ENCODE data around the gene STYXL2.

Gene STYXL2

GRCh38 chr1:167093846-167094516 lies at the start of gene STYXL2:
STYXL2 (plus strand) TSS chr1:167094075; CDS start chr1:167094850, 775 bp downstream.
- Histone ChIP-seq H3K4me3 (ENCODE audit: low read length) (no peak within 1 kb of the TSS), H3K36me3 (ENCODE audit: control insufficient read depth, insufficient read depth, low read length) (no peaks in the 10 kb centered on the region), H3K27ac (ENCODE audit: low read depth, low read length) (no peak within 1 kb of the TSS), H3K9ac (ENCODE audit: low read length) (no peak within 1 kb of the TSS), H3K4me1 (ENCODE audit: control insufficient read depth, insufficient read depth, low read length) (no peaks in the 10 kb centered on the region), H3K27me3 (ENCODE audit: control insufficient read depth, insufficient read depth, low read length) (no peaks in the 10 kb centered on the region)

- H3K27ac ChIP-seq (ENCODE audit: low read depth, low read length) = no peak overlapping the region
- H3K9ac ChIP-seq (ENCODE audit: low read length) = no peak overlapping the region
- no peak overlapping the region for H3K4me3 ChIP-seq (ENCODE audit: low read length)
- no peaks in the 10 kb centered on the region for H3K27me3 ChIP-seq (ENCODE audit: control insufficient read depth, insufficient read depth, low read length)
- H3K36me3 ChIP-seq (ENCODE audit: control insufficient read depth, insufficient read depth, low read length) = no peaks in the 10 kb centered on the region
- H3K4me1 ChIP-seq (ENCODE audit: control insufficient read depth, insufficient read depth, low read length) = no peaks in the 10 kb centered on the region
These were observed 42.0 kb upstream of the STYXL2 start for GRCh38 chr1:167051907-167052306.

DNA sequence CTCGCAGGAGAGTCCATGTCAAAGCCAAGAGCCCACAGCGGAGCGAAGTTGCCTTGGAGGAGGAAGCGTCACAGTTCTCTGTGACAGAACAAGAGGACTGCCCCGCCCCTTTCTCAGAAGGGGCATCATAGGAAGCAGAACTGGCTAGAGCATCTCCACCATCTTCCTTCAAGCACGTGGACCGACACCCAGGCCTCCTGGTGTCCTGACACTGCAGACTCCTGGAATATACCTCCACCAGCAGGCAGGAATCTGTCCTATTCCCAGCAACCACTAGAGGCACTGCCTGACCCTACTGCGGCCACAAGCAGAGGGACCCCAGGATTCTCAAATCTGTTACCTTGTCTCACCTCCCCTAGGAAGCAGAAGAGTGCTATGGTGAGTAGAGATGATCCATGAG lies 41.5 kb upstream of the STYXL2 start:
- no peak overlapping the region for H3K9ac ChIP-seq (ENCODE audit: low read length)

GRCh38 chr1:167054531-167054930 lies 39.3 kb upstream of the STYXL2 start:
- Histone ChIP-seq H3K27me3 (ENCODE audit: control insufficient read depth, insufficient read depth, low read length) (no peaks in the 10 kb centered on the region), H3K4me3 (ENCODE audit: low read length) (no peak overlapping the region), H3K4me1 (ENCODE audit: control insufficient read depth, insufficient read depth, low read length) (peaks cover 5% of the 10 kb centered on the region), H3K27ac (ENCODE audit: low read depth, low read length) (no peak overlapping the region), H3K9ac (ENCODE audit: low read length) (no peak overlapping the region), H3K36me3 (ENCODE audit: control insufficient read depth, insufficient read depth, low read length) (no peaks in the 10 kb centered on the region)

More for the DNA sequence above, 41.5 kb upstream of the STYXL2 start:
- H3K27ac ChIP-seq (ENCODE audit: low read depth, low read length) = no peak overlapping the region
- H3K27me3 ChIP-seq (ENCODE audit: control insufficient read depth, insufficient read depth, low read length) = no peaks in the 10 kb centered on the region
- no peaks in the 10 kb centered on the region for H3K36me3 ChIP-seq (ENCODE audit: control insufficient read depth, insufficient read depth, low read length)
- H3K4me1 ChIP-seq (ENCODE audit: control insufficient read depth, insufficient read depth, low read length) = no peaks in the 10 kb centered on the region
- H3K4me3 ChIP-seq (ENCODE audit: low read length) = no peak overlapping the region

DNA sequence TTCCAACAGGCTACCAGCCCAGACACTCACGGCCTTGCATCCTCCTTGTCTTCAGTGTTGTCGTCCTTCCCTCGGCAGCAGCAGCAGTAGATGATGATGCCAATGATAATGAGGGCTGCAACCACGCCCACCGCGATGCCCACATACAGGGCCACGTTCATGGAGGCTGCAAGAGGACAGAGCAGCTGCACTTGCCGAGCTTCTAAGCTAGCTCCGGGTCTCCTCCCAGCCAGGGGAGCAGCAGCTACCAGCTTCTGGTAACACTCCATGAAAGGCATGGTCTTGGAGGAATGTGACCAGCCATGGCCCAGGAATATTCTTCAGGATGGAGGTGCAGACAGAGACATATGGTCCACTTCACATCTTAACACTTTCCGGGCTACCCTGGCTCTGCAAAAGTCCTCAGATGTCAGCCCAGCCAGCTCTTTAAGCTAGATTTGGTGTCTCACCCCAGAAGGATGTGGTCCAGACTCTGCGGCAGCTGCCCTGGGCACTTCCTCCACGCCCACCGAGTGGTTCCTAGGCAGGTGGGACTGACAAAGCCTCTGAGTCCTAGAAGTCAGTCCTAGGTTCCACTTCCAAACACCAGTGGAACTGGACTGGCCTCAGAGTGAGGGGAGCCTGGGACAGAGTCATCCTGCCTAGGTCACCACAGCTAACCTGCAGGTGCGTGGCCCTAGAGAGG lies 38.8 kb upstream of the STYXL2 start:
- no peak overlapping the region for H3K9ac ChIP-seq (ENCODE audit: low read length)
- H3K4me1 ChIP-seq (ENCODE audit: control insufficient read depth, insufficient read depth, low read length) = peaks cover 5% of the 10 kb centered on the region
- no peak overlapping the region for H3K4me3 ChIP-seq (ENCODE audit: low read length)
- H3K27ac ChIP-seq (ENCODE audit: low read depth, low read length) = no peak overlapping the region
- no peaks in the 10 kb centered on the region for H3K36me3 ChIP-seq (ENCODE audit: control insufficient read depth, insufficient read depth, low read length)
- H3K27me3 ChIP-seq (ENCODE audit: control insufficient read depth, insufficient read depth, low read length) = no peaks in the 10 kb centered on the region

DNA sequence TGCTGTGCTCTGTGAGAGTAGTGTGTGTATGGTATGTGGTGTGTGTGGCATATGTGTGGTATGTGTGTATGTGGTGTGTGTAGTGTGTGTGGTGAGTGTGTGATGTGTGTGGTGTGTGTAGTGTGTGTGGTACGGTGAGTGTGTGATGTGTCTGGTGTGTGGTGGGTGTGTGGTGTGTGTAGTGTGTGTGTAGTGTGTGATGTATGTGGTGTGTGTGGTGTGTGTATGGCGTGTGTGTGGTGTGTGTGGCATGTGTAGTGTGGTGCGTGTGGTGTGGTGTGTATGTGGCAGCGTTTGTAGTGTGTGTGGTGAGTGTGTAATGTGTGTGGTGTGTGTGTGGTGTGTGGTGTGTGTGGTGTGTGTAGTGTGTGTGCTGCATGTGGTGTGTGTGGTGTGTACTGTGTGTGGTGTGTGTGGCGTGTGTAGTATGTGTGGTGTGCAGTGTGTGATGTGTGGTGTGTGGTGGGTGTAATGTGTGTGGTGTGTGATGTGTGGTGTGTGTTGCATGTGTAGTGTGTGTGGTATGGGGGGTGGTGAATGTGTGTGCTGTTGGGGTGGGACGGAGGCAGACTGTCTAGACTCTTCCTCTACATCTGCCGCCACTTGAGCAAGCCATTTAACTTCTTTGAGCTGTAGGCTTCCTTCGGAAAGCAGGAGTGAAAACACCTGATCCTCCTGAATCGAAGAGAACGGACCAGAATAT lies 37.2 kb upstream of the STYXL2 start:
- peaks cover 5% of the 10 kb centered on the region for H3K4me1 ChIP-seq (ENCODE audit: control insufficient read depth, insufficient read depth, low read length)
- no peak overlapping the region for H3K27ac ChIP-seq (ENCODE audit: low read depth, low read length)
- no peak overlapping the region for H3K9ac ChIP-seq (ENCODE audit: low read length)
- H3K36me3 ChIP-seq (ENCODE audit: control insufficient read depth, insufficient read depth, low read length) = no peaks in the 10 kb centered on the region
- no peaks in the 10 kb centered on the region for H3K27me3 ChIP-seq (ENCODE audit: control insufficient read depth, insufficient read depth, low read length)
- no peak overlapping the region for H3K4me3 ChIP-seq (ENCODE audit: low read length)

DNA sequence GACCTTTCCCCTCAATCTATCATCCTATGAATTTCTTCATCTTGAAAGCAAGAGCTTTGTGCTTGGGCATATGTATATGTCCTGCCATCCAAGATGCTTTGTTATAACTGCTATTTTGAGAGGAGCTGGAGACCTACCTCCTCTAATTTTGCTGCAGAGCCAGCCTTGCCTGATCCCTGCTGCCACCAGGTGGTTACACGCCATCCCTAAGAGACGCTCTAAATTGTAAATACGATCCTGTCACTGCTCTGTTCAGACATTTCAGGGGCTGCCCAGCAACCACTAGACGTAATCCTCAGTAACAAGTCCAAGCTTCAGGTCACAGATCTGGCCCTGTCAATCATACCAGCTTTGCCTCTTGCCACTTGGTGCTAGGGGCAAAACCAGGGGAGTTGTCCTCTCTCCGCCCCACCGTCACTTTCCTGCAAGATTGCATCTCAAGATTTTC lies 36.6 kb upstream of the STYXL2 start:
- H3K27ac ChIP-seq (ENCODE audit: low read depth, low read length) = no peak overlapping the region
- no peak overlapping the region for H3K9ac ChIP-seq (ENCODE audit: low read length)
- no peaks in the 10 kb centered on the region for H3K27me3 ChIP-seq (ENCODE audit: control insufficient read depth, insufficient read depth, low read length)
- peaks cover 5% of the 10 kb centered on the region for H3K4me1 ChIP-seq (ENCODE audit: control insufficient read depth, insufficient read depth, low read length)
- H3K4me3 ChIP-seq (ENCODE audit: low read length) = no peak overlapping the region
- H3K36me3 ChIP-seq (ENCODE audit: control insufficient read depth, insufficient read depth, low read length) = no peaks in the 10 kb centered on the region

DNA sequence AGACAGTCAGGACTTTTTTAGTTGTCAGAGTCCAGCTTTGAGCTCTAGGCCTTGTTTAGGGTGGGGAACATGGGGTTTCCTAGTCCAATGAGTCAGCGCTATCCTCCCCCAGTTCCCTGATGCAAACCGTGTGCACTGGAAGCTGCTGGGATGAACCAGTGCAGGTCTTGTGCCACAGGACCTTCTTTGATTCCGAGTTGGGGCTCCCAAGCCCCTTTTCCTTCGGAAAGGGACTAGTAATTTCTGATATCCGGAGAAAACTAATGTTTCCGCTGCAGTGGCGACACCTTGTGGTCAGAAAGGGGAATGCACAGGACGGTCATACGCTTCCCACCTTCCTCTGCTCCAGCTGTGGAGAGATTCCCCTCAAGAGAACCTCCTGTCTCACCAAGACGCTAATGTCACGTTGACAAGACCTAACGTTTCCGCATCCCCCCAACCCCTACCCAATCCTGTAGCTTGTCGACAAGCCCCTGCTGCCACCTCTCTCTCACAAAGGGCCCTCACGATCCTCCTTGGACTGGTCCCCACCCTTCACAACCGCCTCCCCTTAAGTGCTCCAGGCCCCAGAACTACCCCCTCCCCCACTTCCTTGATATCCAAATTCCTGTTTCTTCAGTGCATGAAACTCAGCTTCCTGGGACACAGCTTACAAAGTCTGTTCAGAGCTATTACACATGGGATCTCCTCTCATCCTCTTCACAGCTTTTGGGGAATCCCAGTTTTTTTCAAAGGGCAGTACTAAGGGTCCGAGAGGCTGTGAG lies 34.6 kb upstream of the STYXL2 start:
- Histone ChIP-seq H3K4me3 (ENCODE audit: low read length) (peak overlapping the region; percentile 57), H3K27ac (ENCODE audit: low read depth, low read length) (no peak overlapping the region), H3K4me1 (ENCODE audit: control insufficient read depth, insufficient read depth, low read length) (peaks cover 5% of the 10 kb centered on the region), H3K36me3 (ENCODE audit: control insufficient read depth, insufficient read depth, low read length) (no peaks in the 10 kb centered on the region), H3K27me3 (ENCODE audit: control insufficient read depth, insufficient read depth, low read length) (no peaks in the 10 kb centered on the region), H3K9ac (ENCODE audit: low read length) (peak overlapping the region; percentile 17)

DNA sequence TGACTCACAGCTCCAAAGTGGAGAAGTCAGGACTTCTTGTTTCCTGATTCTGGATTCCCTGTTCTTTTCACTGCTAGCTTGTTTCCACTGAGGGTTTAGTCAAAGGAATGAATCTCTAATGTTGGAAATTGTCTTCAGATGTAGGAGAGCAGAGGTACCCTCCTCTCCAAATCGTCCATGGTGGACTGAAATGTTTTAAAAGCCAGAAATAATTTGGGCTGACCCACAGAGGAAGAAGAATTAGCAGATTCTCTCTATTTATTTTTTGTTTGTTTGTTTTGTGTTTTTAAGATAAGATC lies 34.1 kb upstream of the STYXL2 start:
- Histone ChIP-seq H3K4me3 (ENCODE audit: low read length) (no peak overlapping the region), H3K36me3 (ENCODE audit: control insufficient read depth, insufficient read depth, low read length) (no peaks in the 10 kb centered on the region), H3K27ac (ENCODE audit: low read depth, low read length) (no peak overlapping the region), H3K4me1 (ENCODE audit: control insufficient read depth, insufficient read depth, low read length) (peaks cover 5% of the 10 kb centered on the region), H3K9ac (ENCODE audit: low read length) (no peak overlapping the region), H3K27me3 (ENCODE audit: control insufficient read depth, insufficient read depth, low read length) (no peaks in the 10 kb centered on the region)

- Histone ChIP-seq H3K9ac (ENCODE audit: low read length) (no peak overlapping the region), H3K27ac (ENCODE audit: low read depth, low read length) (no peak overlapping the region), H3K4me3 (ENCODE audit: low read length) (no peak overlapping the region), H3K36me3 (ENCODE audit: control insufficient read depth, insufficient read depth, low read length) (no peaks in the 10 kb centered on the region), H3K27me3 (ENCODE audit: control insufficient read depth, insufficient read depth, low read length) (no peaks in the 10 kb centered on the region), H3K4me1 (ENCODE audit: control insufficient read depth, insufficient read depth, low read length) (peaks cover 5% of the 10 kb centered on the region)
These were observed 33.5 kb upstream of the STYXL2 start for GRCh38 chr1:167060141-167061072.

GRCh38 chr1:167061073-167061464 lies 32.8 kb upstream of the STYXL2 start:
- Histone ChIP-seq H3K4me1 (ENCODE audit: control insufficient read depth, insufficient read depth, low read length) (peaks cover 5% of the 10 kb centered on the region), H3K9ac (ENCODE audit: low read length) (no peak overlapping the region), H3K4me3 (ENCODE audit: low read length) (no peak overlapping the region), H3K36me3 (ENCODE audit: control insufficient read depth, insufficient read depth, low read length) (no peaks in the 10 kb centered on the region), H3K27ac (ENCODE audit: low read depth, low read length) (no peak overlapping the region), H3K27me3 (ENCODE audit: control insufficient read depth, insufficient read depth, low read length) (no peaks in the 10 kb centered on the region)
